Stimulated activated memory B cell treated with anti-CD40 and anti-IgM and Interleukin-4, amounts not matched to agents 10 μg/mL and 1 μg/mL and 100 μg/mL, for 72 hours (primary cell): ENCODE data around the gene HRK.
"Not testable (repeated sequence)": the region's sequence is repeated elsewhere in the genome, so short reads cannot be mapped to it uniquely, and the experiment has no call there.

Experiments used
- ATAC-seq: fragments of 150-1000 bp; cut with Tn5 transposase; 2 replicates; pipeline ENCODE4 v1.10.0; 2021
- H3K27ac Mint-ChIP-seq: one replicate; pipeline ENCODE4 v1.8.0; 2022; ENCODE audit warnings: mild to moderate bottlenecking, mixed read lengths
- H3K27me3 Mint-ChIP-seq: one replicate; pipeline ENCODE4 v1.8.0; 2022; ENCODE audit warnings: mixed read lengths
- H3K36me3 Mint-ChIP-seq: one replicate; pipeline ENCODE4 v1.8.0; 2022; ENCODE audit warnings: mixed read lengths
- H3K4me1 Mint-ChIP-seq: one replicate; pipeline ENCODE4 v1.8.0; 2022; ENCODE audit warnings: mixed read lengths
- H3K4me3 Mint-ChIP-seq: one replicate; pipeline ENCODE4 v1.8.0; 2022; ENCODE audit warnings: mild to moderate bottlenecking, moderate library complexity, mixed read lengths
- H3K9me3 Mint-ChIP-seq: one replicate; pipeline ENCODE4 v1.8.0; 2022; ENCODE audit warnings: mixed read lengths

The HRK gene

DNA sequence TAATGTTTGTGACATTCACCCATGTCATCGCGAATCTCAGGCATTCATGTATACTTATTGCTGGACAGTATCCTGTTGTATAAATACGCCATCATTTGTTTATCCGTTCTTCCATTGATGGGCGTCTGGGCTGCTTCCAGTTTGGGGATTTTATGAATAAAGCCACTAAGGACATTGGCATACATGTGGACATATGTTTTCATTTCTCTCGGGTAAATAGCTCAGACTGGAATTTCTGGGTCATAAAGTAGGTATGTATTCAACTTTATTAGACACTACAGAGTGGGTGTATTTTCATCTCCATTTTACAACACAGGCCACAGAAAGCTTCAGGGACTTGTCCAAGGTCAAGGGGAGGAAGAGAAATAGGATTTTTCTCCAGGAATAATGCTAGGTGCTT is 48.9 kb downstream of the HRK start:
- peaks cover 20% of the 10 kb centered on the region for H3K36me3 Mint-ChIP-seq
- peaks cover 5% of the 10 kb centered on the region for H3K4me1 Mint-ChIP-seq
- H3K27me3 Mint-ChIP-seq: no peaks in the 10 kb centered on the region
- H3K27ac Mint-ChIP-seq: no peak overlapping the region
- no peak for ATAC-seq
- peaks cover 4% of the 10 kb centered on the region for H3K9me3 Mint-ChIP-seq
- H3K4me3 Mint-ChIP-seq: no peak overlapping the region

DNA sequence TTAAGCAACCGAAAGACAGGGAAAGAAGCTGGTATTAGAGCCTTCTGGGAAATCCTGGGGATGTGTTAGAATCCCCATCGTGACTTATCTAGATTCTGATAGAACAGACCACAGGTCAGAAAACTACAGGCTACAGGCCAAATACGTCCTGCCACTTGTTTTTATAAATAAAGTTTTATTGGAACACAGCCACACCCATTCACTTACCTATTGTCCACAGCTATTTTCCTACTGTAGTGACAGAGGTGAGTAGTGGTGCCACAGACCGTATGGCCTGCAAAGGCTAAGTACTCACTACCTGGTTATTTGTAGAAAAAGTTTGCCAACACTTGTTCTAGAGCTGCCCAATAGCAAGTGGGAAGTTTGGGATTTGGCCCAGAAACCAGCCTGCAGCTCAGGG is 53.8 kb downstream of the HRK start:
- Mint-ChIP-seq H3K27ac (no peak overlapping the region), H3K36me3 (peaks cover 10% of the 10 kb centered on the region), H3K27me3 (no peaks in the 10 kb centered on the region), H3K4me3 (no peak overlapping the region), H3K9me3 (no peaks in the 10 kb centered on the region), H3K4me1 (no peaks in the 10 kb centered on the region)
- ATAC-seq: no peak

DNA sequence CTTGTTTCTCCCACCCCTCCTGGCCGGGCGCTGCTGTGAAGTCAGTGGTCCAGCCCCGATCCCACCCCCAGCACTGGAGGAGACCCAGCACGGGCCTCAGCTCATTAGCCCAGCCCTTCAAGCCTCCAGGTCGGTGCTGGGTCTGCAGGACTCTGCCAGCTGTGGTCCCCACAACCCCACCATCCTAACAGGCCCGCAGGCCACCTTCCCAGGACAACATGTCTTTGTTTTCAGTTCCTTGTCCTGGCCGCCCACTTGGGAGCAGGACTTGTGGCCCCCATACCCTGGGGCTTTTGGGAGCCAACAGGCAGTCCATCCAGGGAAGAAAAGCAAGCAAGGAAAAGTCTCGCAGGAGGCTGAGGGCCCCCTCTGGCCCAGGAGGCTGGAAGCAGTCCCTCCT is 60.0 kb downstream of the HRK start:
- ATAC-seq: no peak
- H3K36me3 Mint-ChIP-seq: peaks cover 10% of the 10 kb centered on the region
- H3K27me3 Mint-ChIP-seq: no peaks in the 10 kb centered on the region
- no peaks in the 10 kb centered on the region for H3K9me3 Mint-ChIP-seq
- H3K4me1 Mint-ChIP-seq: peaks cover 30% of the 10 kb centered on the region
- no peak overlapping the region for H3K4me3 Mint-ChIP-seq
- peak overlapping the region; percentile 6 for H3K27ac Mint-ChIP-seq

DNA sequence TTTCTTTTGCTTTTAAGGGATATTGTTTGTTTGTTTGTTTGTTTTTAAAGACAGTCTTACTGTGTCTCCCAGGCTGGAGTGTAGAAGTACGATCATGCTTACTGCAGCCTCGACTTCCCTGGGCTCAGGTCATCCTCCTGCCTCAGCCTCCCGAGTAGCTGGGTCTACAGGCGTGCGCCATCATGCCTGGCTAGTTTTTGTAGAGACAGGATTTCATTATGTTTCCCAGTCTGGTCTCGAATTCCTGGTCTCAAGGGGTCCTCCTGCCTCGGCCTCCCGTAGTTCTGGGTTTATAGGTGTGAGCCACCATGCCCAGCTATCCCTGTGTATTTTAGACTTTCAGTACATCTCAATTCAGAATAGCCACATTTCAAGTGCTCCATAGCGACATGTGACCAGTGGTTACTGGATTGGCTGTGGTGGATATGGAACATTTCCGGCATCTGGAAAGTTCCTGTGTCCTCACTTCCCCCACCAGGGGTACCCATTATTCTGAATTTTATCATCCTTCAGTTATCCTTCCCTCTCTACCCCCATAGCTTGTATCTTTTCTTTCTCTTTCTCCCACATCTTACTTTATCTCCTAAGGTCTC is 61.1 kb downstream of the HRK start:
- Mint-ChIP-seq H3K4me3 (peak overlapping the region; percentile 42), H3K4me1 (peaks cover 32% of the 10 kb centered on the region)

DNA sequence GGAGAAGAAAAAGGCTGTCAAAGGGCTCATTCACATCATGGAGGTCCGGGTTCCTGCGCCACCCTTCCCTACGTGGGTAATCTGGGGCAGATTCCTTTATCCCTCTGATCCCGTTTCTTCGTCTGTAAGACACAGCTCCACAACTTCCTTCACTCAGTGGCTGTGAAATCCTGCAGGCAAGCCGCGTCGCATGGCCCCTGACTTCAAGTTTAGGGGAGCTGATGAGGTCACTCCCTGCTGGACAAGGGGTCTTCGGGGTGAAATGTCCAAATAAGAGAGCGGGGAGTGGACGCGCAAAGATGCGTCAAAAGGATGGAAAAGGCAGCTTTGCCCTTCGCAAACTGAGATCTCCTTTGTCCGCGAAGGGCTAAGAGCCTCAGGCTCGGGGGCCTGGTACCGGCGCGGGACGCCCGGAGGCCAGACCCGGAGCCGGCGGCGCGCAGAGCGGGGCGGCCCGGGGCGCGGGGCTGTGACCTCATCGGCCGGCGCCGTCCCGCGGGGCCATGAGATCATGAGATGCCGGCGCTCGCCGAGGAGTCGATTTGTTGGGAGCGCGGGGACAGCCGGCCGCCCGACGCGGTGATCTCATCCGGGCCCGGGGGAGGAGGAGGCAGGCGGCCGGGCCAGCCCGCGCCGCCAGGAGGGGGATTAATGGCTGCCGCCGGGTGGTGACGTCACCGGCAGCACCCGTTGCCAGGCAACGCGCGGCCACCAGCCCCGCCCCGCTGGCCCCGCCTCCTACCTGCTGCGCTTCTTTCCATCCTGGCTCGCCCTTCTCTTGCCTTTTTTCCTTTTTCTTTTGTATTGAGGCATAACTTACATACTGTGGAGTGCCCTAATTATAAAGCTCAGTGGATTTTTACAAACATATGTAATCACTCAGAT is 62.1 kb downstream of the HRK start:
- H3K27me3 Mint-ChIP-seq: no peaks in the 10 kb centered on the region
- H3K27ac Mint-ChIP-seq: peak overlapping the region; percentile 95
- H3K4me3 Mint-ChIP-seq: peak overlapping the region; percentile 96
- H3K9me3 Mint-ChIP-seq: no peaks in the 10 kb centered on the region
- H3K4me1 Mint-ChIP-seq: peaks cover 42% of the 10 kb centered on the region
- no peaks in the 10 kb centered on the region for H3K36me3 Mint-ChIP-seq
- ATAC-seq: peak; percentile 91

More for the DNA sequence above, 61.1 kb downstream of the HRK start:
- ATAC-seq: no peak
- H3K27ac Mint-ChIP-seq: peak overlapping the region; percentile 95
- H3K27me3 Mint-ChIP-seq: no peaks in the 10 kb centered on the region
- no peaks in the 10 kb centered on the region for H3K9me3 Mint-ChIP-seq
- H3K36me3 Mint-ChIP-seq: peaks cover 4% of the 10 kb centered on the region

DNA sequence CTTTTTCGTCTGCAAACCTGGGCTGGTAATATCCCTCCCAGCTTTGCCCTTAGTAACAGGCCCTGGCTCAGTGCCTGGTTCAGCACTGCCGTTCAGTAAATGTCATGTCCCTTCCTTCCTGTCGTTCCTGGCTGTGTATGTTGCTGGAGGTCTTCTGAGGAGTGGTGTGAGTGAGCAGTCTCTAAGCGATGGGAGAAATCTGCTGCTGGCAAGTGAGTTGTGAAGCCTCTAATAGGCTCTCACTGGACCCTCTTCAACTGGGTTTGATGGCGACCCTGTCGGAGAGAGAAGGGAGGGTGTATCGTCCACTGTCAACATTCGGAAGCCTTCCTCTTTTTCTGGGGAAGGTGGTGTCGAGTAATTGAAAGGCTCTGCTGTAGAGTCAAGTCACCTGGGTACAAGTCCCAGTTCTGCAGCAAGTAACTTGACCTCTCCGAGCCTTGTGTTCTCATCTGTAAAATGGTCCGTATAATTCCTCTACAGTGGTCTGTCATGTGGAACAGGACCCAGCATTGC is 62.8 kb downstream of the HRK start:
- peak overlapping the region; percentile 95 for H3K27ac Mint-ChIP-seq
- H3K36me3 Mint-ChIP-seq: peaks cover 3% of the 10 kb centered on the region
- H3K9me3 Mint-ChIP-seq: no peaks in the 10 kb centered on the region
- peak; percentile 3 for ATAC-seq
- H3K4me3 Mint-ChIP-seq: peak overlapping the region; percentile 96
- no peaks in the 10 kb centered on the region for H3K27me3 Mint-ChIP-seq
- peaks cover 49% of the 10 kb centered on the region for H3K4me1 Mint-ChIP-seq

DNA sequence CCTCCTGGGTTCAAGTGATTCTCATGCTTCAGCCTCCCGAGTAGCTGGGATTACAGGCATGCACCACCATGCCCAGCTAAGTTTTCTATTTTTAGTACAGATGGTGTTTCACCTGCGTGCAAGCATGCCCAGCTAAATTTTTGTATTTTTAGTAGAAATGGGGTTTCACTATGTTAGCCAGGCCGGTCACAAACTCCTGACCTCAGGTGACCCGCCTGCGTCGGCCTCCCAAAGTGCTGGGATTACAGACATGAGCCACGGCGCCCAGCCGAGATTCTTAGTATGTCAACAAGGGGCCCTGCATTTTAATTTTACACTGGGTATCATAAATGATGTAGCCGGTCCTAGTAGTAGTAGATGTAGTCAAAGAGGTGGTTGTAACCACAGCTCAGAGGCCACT is 66.5 kb downstream of the HRK start:
- ATAC-seq, H3K27me3 Mint-ChIP-seq, H3K9me3 Mint-ChIP-seq, H3K4me3 Mint-ChIP-seq, H3K36me3 Mint-ChIP-seq: not testable (repeated sequence)
- Mint-ChIP-seq H3K27ac (peak overlapping the region; percentile 6), H3K4me1 (peaks cover 52% of the 10 kb centered on the region)

DNA sequence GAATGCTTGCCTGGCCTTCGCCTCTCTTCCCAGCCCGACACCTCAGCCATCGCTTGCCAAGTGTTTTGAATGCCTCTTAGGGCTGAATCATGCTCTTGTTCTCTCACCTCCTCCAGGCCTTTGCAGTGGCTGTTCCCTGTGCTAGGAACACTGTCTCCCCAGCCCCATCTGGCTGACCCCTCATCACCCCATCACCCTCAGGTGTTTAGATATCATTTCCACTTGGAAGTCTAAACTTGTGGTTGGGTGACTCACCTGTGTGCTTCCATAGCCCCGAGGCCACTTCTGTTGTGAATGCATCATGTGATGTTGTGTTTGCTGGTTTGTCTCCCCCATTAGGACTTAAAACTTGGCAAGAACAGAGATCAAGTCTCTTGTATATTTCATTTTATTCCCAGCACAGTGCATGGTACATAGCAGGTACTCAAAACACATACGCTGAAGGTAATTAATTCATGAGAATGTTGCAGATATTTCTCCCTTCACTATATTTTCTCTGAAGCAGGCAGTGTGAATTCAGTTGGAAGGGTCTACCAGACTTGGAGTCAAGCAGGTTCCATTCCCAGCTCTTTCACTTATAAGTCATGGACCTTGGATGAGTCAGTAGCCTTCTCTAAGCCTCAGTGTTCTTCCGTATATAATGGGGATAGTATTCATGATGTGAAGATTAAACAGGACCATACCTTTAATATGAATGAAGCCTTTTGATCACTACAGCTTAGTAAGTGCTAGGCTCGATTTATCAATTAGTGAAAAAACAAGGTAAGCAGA is 67.8 kb downstream of the HRK start:
- H3K9me3 Mint-ChIP-seq: no peaks in the 10 kb centered on the region
- H3K27ac Mint-ChIP-seq: no peak overlapping the region
- ATAC-seq: no peak
- H3K36me3 Mint-ChIP-seq: peaks cover 7% of the 10 kb centered on the region
- H3K27me3 Mint-ChIP-seq: no peaks in the 10 kb centered on the region
- H3K4me3 Mint-ChIP-seq: no peak overlapping the region
- peaks cover 42% of the 10 kb centered on the region for H3K4me1 Mint-ChIP-seq

DNA sequence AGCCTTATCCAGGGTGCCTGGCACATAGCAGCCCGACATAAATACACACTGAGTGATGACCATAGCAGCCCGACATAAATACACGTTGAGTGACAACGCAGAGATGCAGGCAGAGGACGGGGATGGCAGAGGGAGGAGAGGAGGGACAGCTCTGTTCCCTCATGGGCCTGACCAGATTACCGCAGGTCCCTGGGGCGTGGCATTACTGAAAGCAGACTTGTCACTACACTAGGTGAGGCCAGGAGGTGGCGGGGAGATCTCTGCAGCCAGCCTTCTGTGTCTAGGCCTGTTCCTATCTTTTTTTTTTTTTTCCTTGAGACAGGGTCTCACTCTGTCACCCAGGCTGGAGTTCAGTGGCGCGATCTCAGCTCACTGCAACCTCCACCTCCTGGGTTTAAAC is 69.0 kb downstream of the HRK start:
- no peak for ATAC-seq
- peak overlapping the region; percentile 32 for H3K27ac Mint-ChIP-seq
- H3K27me3 Mint-ChIP-seq: no peaks in the 10 kb centered on the region
- H3K4me1 Mint-ChIP-seq: peaks cover 32% of the 10 kb centered on the region
- H3K36me3 Mint-ChIP-seq: peaks cover 7% of the 10 kb centered on the region
- no peak overlapping the region for H3K4me3 Mint-ChIP-seq
- no peaks in the 10 kb centered on the region for H3K9me3 Mint-ChIP-seq

DNA sequence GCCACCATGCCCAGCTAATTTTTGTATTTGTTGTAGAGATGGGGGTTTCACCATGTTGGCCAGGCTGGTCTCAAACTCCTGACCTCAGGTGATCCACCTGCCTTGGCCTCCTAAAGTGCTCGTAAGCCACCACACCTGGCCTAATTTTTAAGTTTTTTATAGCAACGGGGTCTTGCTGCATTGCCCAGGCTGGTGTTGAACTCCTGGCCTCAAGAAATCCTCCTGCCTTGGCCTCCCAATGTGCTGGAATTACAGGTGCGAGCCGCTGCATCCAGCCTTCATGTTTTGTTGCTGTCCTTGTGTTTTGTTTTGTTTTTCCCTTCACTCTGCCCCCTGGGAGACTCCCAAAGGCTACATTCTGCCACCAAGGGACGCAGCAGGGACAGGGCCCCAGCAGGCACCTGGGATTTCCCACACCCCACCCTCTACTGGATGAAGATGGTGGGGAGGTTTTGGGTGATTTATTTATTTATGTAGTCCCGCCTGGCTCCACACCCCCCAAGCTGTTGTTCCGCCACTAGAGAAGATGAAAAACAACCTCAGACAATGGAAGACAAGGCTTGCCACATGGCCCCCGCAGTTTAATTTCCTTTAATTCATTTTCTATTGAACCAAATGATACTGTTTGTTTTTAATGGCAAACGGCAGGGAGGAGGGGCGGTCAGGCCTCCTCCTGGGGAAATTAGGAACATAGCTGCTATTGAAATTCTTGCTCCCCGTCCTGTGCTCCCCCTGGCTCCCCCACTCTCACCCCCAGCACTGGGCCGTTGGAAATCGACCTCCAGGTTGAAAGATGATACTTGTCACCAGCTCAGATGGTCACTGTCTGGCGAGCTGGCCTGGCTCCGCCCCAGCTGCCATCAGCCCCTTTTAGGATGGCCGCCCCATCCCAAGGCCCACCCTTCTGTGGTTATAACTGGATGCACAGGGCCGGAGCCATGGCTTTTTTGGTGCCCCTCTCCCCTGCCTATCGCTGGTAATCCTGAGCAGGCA is 72.8 kb downstream of the HRK start:
- Mint-ChIP-seq H3K27ac (no peak overlapping the region), H3K4me3 (no peak overlapping the region), H3K9me3 (no peaks in the 10 kb centered on the region), H3K27me3 (no peaks in the 10 kb centered on the region), H3K36me3 (peaks cover 4% of the 10 kb centered on the region), H3K4me1 (peaks cover 29% of the 10 kb centered on the region)
- ATAC-seq: no peak

DNA sequence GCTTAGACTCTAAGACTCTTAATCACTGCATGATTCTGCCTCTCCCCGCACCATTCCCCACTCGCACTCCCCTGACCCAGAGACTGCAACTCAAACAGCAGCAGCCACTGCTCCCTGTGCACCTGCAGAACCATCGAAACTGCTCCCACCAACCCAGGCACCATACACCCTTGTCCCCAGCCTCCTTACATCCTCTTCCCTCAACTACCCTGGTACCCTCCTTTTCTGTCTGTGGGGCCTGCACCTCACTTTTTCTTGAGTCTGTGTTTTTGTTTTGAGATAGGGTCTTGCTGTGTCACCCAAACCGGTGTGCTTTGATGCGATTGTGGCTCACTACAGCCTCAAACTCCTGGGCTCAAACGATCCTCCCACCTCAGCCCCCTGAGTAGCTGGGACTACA is 73.7 kb downstream of the HRK start:
- Mint-ChIP-seq H3K27me3 (no peaks in the 10 kb centered on the region), H3K36me3 (no peaks in the 10 kb centered on the region), H3K4me1 (peaks cover 33% of the 10 kb centered on the region), H3K4me3 (no peak overlapping the region), H3K9me3 (no peaks in the 10 kb centered on the region), H3K27ac (no peak overlapping the region)
- ATAC-seq: no peak

DNA sequence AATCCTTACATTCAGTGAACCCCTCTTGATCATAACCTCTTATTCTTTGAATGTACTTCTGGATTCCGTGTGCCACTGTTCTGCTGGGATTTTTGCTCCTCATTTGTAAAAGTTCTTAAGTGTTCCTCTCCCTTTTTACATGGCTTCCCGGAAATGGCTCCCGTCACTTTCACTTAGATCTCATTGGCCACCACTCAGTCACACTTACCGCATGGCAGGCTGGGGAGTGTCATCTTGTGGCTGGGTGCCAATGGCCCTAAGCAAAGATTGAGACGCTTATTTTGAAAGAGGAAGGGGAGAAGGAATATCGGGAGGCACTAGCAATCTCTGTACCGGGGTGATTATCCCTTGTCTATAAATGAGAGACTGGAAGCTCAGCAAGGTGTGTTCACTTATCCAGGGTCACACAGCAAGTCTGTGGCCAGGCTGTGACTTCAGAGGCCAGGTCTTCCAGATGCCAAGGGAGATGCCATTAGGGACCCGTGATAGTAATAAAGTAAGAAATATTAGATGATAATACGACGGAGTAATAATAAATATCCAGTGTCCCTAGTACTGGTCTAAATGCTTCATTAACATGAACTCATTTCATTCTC is 74.3 kb downstream of the HRK start:
- H3K27ac Mint-ChIP-seq: no peak overlapping the region
- ATAC-seq: no peak
- no peaks in the 10 kb centered on the region for H3K9me3 Mint-ChIP-seq
- H3K4me1 Mint-ChIP-seq: peaks cover 28% of the 10 kb centered on the region
- H3K27me3 Mint-ChIP-seq: no peaks in the 10 kb centered on the region
- no peak overlapping the region for H3K4me3 Mint-ChIP-seq
- H3K36me3 Mint-ChIP-seq: no peaks in the 10 kb centered on the region
